BJ (cell line): Measurements from ENCODE around the gene OR51M1. TPM values are rescaled to one million over a fixed set of nuclear protein-coding genes. Genes with fewer than 3 reads are reported as not detected.
"Not testable (repeated sequence)": the region's sequence is repeated elsewhere in the genome, so short reads cannot be mapped to it uniquely, and the experiment has no call there.

ENCODE experiments used
- CTCF ChIA-PET: fragments of 350-600 bp; formaldehyde crosslinking; extraction: SDS; loops from one replicate; lab custom pipeline; 2021; ENCODE audit warnings: antibody characterized with exemption, inconsistent platforms; lab: Yijun Ruan, JAX
- POLR2A ChIA-PET: fragments of 300-600 bp; sonication (Branson Sonifier 250); formaldehyde crosslinking; extraction: SDS; loops from one replicate; lab custom pipeline; 2021; ENCODE audit warnings: antibody characterized with exemption; lab: Charles Lee
- DNase-seq: peaks from one replicate; pipeline ENCODE4 v3.0.0-alpha.2; 2011; ENCODE audit warnings: low read depth
- H3K27me3 ChIP-seq: 2 replicates; pipeline ENCODE4 v1.6.0; 2011; ENCODE audit warnings: low read length; ENCODE audit not compliant: control insufficient read depth, insufficient read depth
- H3K36me3 ChIP-seq: 2 replicates; pipeline ENCODE4 v1.5.1; 2011; ENCODE audit warnings: low read length; ENCODE audit not compliant: control insufficient read depth, insufficient read depth
- H3K4me3 ChIP-seq: 2 replicates; pipeline ENCODE4 v1.5.1; 2011; ENCODE audit warnings: low read depth, mild to moderate bottlenecking, control low read depth, low read length
- polyA plus RNA-seq: library from polyadenylated mRNA; depleted of rRNA; stranded (reverse); fragments of >200 nt; gene quantifications from 2 replicates; pipeline ENCODE4 v1.2.3, GENCODE V29; 2011
- TF ChIP-seq, protein P1 (sequence below): IDR thresholded peaks from 2 replicates; pipeline ENCODE4 v1.5.1; 2011; ENCODE audit warnings: low read depth, mild to moderate bottlenecking, control low read depth, inconsistent platforms, low read length, moderate library complexity; ENCODE audit not compliant: insufficient read depth

Gene OR51M1
- polyA plus RNA-seq, 1 experiment: not detected

GRCh38 chr11:5343474-5344335, 39.9 kb upstream of the OR51M1 start, which contains the start of gene OR51B5:
OR51B5 (minus strand) TSS chr11:5343524; CDS start chr11:5343524, 0 bp downstream.
- Histone ChIP-seq H3K27me3 (no peaks in the 10 kb centered on the region), H3K4me3 (no peak within 1 kb of the TSS), H3K36me3 (no peaks in the 10 kb centered on the region)
- POLR2A ChIA-PET: no interaction called here
- DNase-seq: no peak
- CTCF ChIA-PET: interaction anchor here (0.5 kb wide), 1 partner anchor 219 kb away, joined by 3 read pairs; no protein-coding TSS in a partner anchor
- TF ChIP-seq, protein P1, sequence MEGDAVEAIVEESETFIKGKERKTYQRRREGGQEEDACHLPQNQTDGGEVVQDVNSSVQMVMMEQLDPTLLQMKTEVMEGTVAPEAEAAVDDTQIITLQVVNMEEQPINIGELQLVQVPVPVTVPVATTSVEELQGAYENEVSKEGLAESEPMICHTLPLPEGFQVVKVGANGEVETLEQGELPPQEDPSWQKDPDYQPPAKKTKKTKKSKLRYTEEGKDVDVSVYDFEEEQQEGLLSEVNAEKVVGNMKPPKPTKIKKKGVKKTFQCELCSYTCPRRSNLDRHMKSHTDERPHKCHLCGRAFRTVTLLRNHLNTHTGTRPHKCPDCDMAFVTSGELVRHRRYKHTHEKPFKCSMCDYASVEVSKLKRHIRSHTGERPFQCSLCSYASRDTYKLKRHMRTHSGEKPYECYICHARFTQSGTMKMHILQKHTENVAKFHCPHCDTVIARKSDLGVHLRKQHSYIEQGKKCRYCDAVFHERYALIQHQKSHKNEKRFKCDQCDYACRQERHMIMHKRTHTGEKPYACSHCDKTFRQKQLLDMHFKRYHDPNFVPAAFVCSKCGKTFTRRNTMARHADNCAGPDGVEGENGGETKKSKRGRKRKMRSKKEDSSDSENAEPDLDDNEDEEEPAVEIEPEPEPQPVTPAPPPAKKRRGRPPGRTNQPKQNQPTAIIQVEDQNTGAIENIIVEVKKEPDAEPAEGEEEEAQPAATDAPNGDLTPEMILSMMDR: no peak

- Histone ChIP-seq H3K27me3 (no peaks in the 10 kb centered on the region), H3K4me3 (no peak overlapping the region), H3K36me3 (no peaks in the 10 kb centered on the region)
- ChIA-PET POLR2A (no interaction called here), CTCF (interaction anchor here (0.6 to 1.3 kb wide), 4 partner anchors 9 to 133 kb away, joined by 3 to 4 read pairs (median 3); no protein-coding TSS in a partner anchor)
- DNase-seq: no peak
- TF ChIP-seq, protein P1: no peak
Measured at GRCh38 chr11:5345831-5346230, 37.8 kb upstream of the OR51M1 start.

DNA sequence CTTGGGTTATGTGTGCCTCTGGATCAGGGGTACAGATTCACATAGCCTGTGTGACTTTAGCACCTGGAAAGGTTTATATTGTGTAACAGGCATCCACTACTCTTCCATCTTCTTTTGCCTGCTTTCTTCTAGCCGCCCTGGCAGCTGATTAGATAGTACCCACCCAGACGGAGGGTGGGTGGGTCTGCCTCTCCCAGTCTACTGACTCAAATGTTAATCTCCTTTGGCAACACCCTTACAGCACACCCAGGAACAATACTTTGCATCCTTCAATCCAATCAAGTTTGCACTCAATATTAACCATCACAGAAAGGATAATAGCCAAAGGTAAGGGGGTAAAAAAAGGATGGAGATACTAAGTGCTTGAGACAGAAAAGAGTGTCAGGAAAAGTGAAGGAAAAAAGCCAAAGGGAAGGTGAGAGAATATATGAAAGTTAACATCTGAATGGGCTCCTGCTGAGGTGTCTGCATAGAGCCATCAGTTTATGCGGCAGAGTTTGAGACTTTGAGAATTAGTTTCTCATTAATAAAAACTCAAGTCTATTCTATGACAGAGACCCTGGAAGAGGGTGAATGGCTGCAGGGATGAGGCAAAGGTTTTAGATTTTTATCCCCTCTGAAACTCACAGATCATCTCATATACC, 34.9 kb upstream of the OR51M1 start:
- CTCF ChIA-PET: no interaction called here
- POLR2A ChIA-PET: no interaction called here
- Histone ChIP-seq H3K27me3 (no peaks in the 10 kb centered on the region), H3K4me3 (no peak overlapping the region), H3K36me3 (no peaks in the 10 kb centered on the region)
- no peak for DNase-seq
- TF ChIP-seq, protein P1: no peak

DNA sequence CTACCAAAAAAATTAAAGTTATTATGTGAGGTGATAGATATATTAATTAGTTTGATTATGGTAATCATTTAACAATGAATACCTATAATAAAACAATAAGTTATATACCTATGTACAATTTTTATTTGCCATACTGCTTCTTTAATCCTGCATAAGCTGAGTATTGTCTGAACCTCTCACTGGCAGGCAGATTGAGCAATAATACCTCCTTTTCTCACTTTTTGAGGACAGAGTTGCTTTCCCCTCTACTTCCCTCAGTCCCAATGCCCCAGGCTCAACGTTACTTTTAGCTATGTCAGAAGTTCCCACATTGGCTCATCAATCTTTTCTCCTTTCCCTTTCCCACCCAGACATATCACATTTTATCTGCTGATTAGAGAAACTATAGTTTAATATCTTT, 34.1 kb upstream of the OR51M1 start:
- no peaks in the 10 kb centered on the region for H3K36me3 ChIP-seq
- ChIA-PET POLR2A (no interaction called here), CTCF (no interaction called here)
- no peak for DNase-seq
- no peaks in the 10 kb centered on the region for H3K27me3 ChIP-seq
- TF ChIP-seq, protein P1: no peak
- no peak overlapping the region for H3K4me3 ChIP-seq

GRCh38 chr11:5351208-5351607, 32.4 kb upstream of the OR51M1 start, which contains the start of gene OR51B6:
OR51B6 (plus strand) TSS chr11:5351508; CDS start chr11:5351508, 0 bp downstream.
- CTCF ChIA-PET: interaction anchor here (1.3 kb wide), 1 partner anchor 17 kb away, joined by 3 read pairs; no protein-coding TSS in a partner anchor
- Histone ChIP-seq H3K27me3 (no peaks in the 10 kb centered on the region), H3K36me3 (no peaks in the 10 kb centered on the region), H3K4me3 (no peak within 1 kb of the TSS)
- TF ChIP-seq, protein P1: no peak
- POLR2A ChIA-PET: no interaction called here
- no peak for DNase-seq

DNA sequence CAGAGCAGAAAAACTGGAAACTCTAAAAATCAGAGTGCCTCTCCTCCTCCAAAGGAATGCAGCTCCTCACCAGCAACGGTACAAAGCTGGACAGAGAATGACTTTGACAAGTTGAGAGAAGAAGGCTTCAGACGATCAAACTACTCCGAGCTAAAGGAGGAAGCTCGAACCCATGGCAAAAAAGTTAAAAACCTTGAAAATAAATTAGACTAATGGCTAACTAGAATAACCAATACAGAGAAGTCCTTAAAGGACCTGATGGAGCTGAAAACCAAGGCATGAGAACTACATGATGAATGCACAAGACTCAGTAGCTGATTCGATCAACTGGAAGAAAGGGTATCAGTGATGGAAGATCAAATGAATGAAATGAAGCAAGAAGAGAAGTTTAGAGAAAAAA, 27.6 kb upstream of the OR51M1 start:
- H3K36me3 ChIP-seq, CTCF ChIA-PET, H3K27me3 ChIP-seq, POLR2A ChIA-PET, H3K4me3 ChIP-seq, DNase-seq: not testable (repeated sequence)
